ENCODE results near the gene ZNF880.

- no peak for TF ChIP-seq CTCF (IDR thresholded peaks at IDR 0.05; ENCODE audit: insufficient read depth, low read length)
- TF ChIP-seq, protein P1, sequence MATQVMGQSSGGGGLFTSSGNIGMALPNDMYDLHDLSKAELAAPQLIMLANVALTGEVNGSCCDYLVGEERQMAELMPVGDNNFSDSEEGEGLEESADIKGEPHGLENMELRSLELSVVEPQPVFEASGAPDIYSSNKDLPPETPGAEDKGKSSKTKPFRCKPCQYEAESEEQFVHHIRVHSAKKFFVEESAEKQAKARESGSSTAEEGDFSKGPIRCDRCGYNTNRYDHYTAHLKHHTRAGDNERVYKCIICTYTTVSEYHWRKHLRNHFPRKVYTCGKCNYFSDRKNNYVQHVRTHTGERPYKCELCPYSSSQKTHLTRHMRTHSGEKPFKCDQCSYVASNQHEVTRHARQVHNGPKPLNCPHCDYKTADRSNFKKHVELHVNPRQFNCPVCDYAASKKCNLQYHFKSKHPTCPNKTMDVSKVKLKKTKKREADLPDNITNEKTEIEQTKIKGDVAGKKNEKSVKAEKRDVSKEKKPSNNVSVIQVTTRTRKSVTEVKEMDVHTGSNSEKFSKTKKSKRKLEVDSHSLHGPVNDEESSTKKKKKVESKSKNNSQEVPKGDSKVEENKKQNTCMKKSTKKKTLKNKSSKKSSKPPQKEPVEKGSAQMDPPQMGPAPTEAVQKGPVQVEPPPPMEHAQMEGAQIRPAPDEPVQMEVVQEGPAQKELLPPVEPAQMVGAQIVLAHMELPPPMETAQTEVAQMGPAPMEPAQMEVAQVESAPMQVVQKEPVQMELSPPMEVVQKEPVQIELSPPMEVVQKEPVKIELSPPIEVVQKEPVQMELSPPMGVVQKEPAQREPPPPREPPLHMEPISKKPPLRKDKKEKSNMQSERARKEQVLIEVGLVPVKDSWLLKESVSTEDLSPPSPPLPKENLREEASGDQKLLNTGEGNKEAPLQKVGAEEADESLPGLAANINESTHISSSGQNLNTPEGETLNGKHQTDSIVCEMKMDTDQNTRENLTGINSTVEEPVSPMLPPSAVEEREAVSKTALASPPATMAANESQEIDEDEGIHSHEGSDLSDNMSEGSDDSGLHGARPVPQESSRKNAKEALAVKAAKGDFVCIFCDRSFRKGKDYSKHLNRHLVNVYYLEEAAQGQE (IDR thresholded peaks at IDR 0.05; ENCODE audit: insufficient replicate concordance, low read depth) = no peak
- TF ChIP-seq POLR2AphosphoS5 (IDR thresholded peaks at IDR 0.05; ENCODE audit: low read depth) = no peak
Observed at GRCh38 chr19:52335768-52336116, 34.0 kb upstream of the ZNF880 start.

Measured in HL-60 (cell line).